ENCODE measurements around the gene BCL7B.
"Not testable (repeated sequence)": the region's sequence is repeated elsewhere in the genome, so short reads cannot be mapped to it uniquely, and the experiment has no call there.

The BCL7B gene

DNA sequence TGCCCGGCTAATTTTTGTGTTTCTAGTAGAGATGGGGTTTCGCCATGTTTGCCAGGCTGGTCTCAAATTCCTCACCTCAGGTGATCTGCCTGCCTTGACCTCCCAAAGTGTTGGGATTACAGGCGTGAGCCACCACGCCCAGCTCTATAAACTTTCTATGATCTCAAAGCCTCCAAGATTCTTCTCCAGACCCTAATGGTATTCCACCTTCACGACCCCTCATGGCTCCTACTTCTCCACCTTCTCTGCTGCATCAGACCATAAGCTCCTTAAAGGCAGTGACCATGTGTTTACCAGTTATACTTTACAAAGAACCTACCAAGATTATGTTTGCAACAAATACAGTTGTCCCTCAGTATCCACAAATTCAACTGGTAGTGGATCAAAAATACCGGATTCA lies 25.3 kb downstream of the BCL7B start:
- DNase-seq, result no peak

GRCh38 chr7:73530800-73531199 lies 26.7 kb downstream of the BCL7B start:
- DNase-seq, result no peak

DNA sequence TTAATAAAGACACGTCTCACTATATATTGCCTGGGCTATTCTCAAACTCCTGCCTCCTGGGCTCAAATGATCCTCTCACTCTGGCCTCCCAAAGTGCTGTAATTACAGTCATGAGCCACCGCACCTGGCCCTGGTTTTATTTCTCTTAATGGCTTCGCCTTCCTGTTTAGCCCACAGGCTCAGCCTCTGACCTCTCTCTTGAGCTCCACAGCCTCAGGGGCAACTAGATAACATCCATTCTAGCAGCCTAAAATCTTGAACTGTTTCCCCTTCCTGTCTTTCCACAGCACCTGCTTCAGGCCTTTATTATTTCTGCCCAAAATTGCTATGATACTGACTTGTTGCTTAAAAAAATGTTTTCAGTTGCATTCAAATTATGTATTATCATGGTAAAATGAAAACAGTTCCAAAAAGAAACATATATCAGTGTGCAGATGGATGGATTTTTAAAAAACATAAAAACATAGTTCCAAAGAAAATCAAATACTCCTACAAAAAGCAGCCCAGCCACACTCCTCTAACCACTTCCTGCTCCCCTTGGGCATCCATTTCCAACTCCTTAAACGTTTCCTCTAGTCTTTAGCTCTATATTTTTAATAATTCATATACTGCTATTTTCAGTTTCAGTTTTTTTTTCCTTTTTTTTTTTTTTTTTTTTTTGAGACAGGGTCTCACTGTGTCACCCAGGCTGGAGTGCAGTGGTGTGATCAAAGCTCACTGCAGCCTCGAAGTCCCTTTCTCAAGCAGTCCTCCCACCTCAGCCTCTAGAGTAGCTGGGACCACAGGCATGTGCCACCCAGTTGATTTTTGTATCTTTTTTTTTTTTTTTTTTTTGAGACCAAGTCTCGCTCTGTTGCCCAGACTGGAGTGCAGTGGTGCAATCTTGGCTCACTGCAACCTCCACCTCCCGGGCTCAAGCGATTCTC lies 30.3 kb downstream of the BCL7B start:
- no peak for DNase-seq

DNA sequence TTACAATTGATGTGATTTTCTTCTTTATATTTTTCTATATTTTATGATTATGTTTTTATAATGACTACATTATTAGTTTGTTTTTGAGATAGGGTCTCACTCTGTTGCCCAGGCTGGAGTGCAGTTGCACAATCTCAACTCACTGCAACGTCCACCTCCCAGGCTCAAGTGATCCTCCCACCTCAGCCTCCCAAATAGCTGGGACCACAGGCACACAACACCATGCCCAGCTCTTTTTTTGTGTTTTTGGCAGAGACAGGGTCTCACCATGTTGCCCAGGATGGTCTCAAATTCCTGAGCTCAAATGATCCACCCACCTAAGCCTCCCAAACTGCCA lies 31.4 kb downstream of the BCL7B start:
- DNase-seq, result not testable (repeated sequence)

DNA sequence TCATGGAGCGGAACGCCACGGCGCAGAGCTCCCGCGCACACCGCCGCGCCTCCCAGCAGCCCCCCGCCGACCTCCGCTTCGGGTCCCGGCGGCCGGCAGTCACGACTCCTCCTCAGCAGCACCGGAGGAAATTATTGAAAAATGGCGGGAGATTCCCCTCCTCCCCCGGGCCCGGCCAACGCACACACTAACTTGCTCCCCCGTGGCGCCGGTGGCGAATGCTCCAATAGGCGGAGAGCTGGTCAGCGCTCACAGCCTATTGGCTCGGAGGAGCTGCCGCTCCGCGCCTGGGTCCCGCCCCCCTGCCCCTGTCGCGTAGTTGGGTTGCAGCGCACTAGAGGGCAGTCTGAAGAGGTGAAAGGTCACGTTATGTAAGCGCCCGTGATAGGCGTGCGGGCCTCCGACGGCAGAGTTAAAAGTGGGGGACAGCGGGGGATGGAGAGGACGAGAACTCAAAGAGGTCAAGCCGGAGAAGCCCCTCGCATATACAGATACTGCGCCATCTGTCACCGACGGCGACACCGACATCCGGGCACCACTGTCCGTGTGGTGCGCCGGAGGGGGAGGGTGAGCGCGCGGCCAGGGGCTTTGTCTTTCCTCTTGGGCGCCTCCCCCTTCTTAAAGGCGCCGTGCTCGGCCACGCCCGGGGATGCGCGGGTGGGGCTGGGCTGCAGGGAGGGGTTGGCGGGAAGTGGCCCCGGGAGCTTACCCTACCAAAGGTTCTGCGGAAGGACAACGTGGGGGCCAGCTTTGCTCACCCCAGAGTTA lies 35.2 kb downstream of the BCL7B start, which contains the start of gene BAZ1B:
TSS of gene BAZ1B (minus strand) at position 189 of the 768 bp plus-strand sequence. CDS start 360 bp downstream, outside the sequence.
- peak; percentile 97 for DNase-seq

DNA sequence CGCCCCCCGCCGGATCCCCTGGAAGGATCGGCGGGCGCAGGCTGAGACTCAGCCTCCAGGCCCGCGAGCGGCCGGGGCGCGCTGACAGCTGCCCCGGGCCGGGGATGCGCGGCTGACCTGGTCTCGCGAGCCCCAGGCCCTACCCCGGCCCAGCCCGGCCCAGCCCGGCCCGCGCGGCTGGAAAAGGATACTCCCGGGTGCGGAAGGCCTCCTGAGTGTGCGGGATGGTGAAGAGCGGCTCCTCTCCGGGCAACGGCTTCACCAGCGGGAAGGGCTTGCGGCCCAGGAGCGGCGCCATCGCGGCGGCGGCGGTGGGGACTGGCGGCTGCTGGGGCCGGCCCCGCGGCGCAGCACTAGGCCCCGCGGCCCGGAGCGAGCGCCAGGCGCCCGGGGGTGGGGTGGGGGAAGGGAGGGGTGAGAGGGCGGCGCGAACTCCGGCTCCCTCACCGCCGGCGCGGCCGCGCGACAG lies 35.8 kb downstream of the BCL7B start:
- DNase-seq, result no peak

DNA sequence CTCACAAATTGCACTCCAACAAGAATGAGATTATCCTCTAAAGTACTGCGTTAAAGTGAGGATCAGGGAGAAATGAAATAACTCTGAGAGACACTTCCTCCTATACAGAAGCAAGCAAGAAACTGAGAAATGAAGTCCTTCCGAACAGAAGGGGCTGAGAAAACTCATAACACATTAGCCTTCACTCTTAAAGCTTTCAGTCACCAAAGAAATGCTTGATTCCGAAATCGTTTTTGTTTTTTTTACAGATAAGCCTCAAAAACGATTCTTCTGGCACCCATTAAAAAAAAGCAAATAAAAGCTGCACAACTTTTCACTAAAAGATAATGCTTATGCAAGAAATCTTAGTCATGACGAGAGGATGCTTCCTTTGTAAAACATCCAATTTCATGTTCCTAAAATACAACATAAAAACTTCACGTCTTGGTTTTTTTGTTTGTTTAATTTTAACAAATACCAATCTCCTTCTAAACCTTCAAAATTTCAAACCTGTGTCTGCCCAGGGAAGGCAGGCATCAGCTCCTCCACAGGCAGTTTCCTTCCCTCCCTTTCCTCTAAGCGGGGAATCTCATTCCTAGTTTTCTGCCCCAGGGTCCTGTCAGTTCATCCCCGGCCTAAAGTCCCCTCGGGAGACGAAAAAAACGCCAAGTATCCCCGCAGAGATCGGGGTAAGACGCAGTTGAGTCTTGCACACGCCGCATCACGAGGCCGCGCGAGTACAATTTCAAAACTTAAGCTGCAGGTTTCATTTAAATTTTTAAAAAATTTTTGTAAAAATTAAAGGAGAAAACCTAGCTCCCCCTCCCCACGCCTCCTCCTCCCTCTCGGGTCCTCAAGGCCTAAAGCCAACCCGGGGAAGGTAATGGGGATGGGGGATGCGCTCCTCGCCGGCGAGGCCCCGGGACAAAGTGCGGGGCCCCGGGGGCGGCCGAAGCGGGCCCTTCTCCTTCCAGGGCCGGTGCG lies 36.5 kb downstream of the BCL7B start:
- DNase-seq, result no peak

DNA sequence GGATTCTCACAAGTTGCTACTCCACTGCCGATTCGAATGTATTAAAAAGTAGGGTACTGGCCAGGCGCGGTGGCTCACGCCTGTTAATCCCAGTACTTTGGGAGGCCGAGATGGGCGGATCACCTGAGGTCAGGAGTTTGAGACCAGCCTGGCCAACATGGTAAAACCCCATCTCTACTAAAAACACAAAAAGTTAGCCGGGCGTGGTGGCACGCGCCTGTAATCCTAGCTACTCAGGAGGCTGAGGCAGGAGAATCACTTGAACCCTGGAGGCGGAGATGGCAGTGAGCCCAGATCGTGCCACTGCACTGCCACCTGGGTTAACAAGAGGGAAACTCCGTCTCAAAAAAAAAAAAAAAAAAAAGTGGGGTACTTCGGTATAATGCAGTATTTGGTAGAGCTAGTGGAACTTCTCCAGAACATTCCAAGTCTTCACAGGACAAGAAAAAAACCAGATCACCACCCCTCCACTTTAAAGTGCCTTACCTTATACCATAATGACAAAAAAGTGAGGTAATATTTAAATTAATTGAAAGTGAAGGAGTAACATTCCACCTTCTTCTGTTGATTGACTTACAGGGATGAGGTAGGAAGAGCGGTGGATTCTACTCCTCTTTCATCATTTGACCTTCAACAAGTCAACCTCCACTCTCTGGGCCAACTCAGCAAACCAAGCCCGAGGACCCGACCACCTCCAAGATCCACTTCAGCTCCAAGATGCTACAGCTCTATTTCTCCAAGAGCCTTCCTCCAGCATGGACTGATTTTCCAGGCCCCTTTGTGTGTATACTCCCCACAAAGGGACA lies 37.4 kb downstream of the BCL7B start:
- DNase-seq, result no peak

- no peak for DNase-seq
Measured at GRCh38 chr7:73518470-73518869, 39.0 kb downstream of the BCL7B start.

GRCh38 chr7:73517241-73517995 lies 40.1 kb downstream of the BCL7B start:
- DNase-seq, result no peak

DNA sequence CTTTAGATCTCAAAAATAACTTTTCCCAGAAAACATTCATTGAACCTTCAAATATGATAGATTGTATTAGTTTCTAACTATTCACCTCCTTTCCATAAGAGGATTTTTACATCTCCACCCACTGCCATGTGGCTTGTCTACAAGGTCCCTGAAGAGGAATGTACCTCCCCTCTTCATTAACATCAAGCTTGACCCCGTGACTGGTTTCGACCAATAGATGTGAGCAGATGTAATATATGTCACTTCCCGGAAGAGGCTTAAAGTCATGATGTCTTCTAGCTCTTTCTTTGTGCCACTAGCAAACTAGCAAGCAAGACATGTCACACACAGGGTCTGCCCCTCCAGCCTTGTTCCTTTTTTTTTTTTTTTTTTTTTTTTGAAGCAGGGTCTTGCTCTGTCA lies 42.3 kb downstream of the BCL7B start:
- DNase-seq, result no peak

- no peak for DNase-seq
Measured at GRCh38 chr7:73512018-73512780, 45.3 kb downstream of the BCL7B start.

- DNase-seq, result no peak
Measured at GRCh38 chr7:73509463-73509862, 48.0 kb downstream of the BCL7B start.

DNA sequence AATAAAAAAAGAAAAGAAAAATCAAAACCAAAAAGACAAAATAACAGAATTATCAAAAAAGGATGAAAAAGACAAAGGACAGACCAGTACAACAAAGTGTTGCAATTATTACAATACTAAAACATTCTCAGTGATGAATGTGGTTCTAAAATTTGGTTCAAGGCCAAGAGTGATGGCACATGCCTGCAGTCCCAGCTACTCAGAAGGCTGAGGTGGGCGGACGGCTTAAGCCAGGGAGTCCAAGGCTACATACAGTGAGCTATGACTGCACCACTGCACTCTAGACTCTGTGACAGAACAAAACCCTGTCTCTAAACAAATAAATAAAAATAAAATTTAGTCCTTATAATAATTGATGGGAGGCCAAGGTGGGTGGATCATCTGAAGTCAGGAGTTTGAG lies 49.9 kb downstream of the BCL7B start:
- no peak for DNase-seq

GRCh38 chr7:73504920-73505319 lies 52.6 kb downstream of the BCL7B start:
- no peak for DNase-seq

- DNase-seq, result no peak
Measured at GRCh38 chr7:73504017-73504416, 53.5 kb downstream of the BCL7B start.

- DNase-seq, result no peak
Measured at GRCh38 chr7:73503229-73503628, 54.3 kb downstream of the BCL7B start.

GRCh38 chr7:73496626-73497025 lies 60.9 kb downstream of the BCL7B start:
- DNase-seq, result no peak

DNA sequence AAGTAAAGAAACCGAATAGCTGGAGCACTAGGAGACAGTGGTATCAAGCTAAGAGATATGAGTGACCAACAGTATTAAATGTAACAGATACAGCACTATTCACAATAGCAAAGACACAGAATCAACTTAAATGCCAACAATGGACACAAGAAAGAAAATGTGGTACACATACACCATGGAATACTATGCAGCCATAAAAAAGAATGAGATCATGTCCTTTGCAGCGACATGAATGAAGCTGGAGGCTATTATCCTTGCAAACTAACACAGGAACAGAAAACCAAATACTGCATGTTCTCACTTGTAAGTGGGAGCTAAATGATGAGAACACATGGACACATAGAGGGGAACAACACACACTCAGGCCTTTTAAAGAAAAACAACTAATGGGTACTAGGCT lies 62.0 kb downstream of the BCL7B start:
- not testable (repeated sequence) for DNase-seq

DNA sequence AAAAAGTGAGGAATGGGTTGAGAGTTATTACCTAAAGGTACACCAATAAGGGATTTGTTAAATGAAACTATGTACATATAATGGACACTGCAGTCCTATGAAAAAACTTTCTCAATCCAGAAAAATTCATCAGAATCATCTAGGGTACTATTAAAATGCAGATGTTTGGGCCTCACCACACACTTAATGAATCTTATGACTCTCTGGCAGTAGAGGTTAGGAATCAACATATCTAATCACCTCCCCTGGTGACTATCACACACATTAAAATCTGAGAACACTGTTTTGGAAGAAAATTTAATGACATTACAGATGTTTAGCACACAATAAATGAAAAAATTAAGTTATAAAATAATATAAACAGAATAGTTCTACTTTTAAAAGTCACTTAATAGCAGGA lies 67.5 kb downstream of the BCL7B start:
- DNase-seq, result no peak
